Trophoblast cell (in vitro differentiated cells and primary cell): ENCODE measurements around the gene FAM83D.

Experiments used
- DNase-seq, 2 donors: peaks; one replicate each; pipeline ENCODE4 v3.0.0-alpha.2; 2016
- H2AFZ ChIP-seq: 2 replicates; pipeline ENCODE4 v1.6.1; 2013; ENCODE audit warnings: low read length, moderate library complexity, mild to moderate bottlenecking; ENCODE audit not compliant: insufficient read depth, poor library complexity
- H2AK5ac ChIP-seq: 2 replicates; pipeline ENCODE4 v1.6.1; 2013; ENCODE audit warnings: mild to moderate bottlenecking, low read length
- H2BK120ac ChIP-seq: 2 replicates; pipeline ENCODE4 v1.6.1; 2013; ENCODE audit warnings: low read length, mild to moderate bottlenecking, moderate library complexity; ENCODE audit not compliant: insufficient read depth, poor library complexity
- H2BK12ac ChIP-seq: 2 replicates; pipeline ENCODE4 v1.6.1; 2013; ENCODE audit warnings: mild to moderate bottlenecking, low read length, moderate library complexity
- H2BK5ac ChIP-seq: 2 replicates; pipeline ENCODE4 v1.6.1; 2013; ENCODE audit warnings: low read length, low read depth, moderate library complexity, mild to moderate bottlenecking; ENCODE audit not compliant: poor library complexity
- H3K14ac ChIP-seq: 2 replicates; pipeline ENCODE4 v1.6.1; 2013; ENCODE audit warnings: mild to moderate bottlenecking, low read length
- H3K18ac ChIP-seq: 2 replicates; pipeline ENCODE4 v1.6.1; 2013; ENCODE audit warnings: mild to moderate bottlenecking, low read length
- H3K23ac ChIP-seq: 2 replicates; pipeline ENCODE4 v1.6.1; 2013; ENCODE audit warnings: low read length
- H3K27ac ChIP-seq: 2 replicates; pipeline ENCODE4 v1.5.1; 2013; ENCODE audit warnings: low read depth, mild to moderate bottlenecking, inconsistent platforms, low read length, moderate library complexity
- H3K27me3 ChIP-seq: 2 replicates; pipeline ENCODE4 v1.6.1; 2013; ENCODE audit warnings: inconsistent platforms, mild to moderate bottlenecking, low read length, moderate library complexity; ENCODE audit not compliant: insufficient read depth
- H3K36me3 ChIP-seq, 2 experiments: 1 replicate in 1 of 2; 2 replicates in 1 of 2; pipeline ENCODE4 v1.6.1; 2013; ENCODE audit warnings: low read length in 2 of 2, mild to moderate bottlenecking in 2 of 2, moderate library complexity in 1 of 2; ENCODE audit not compliant: insufficient read depth in 2 of 2, control insufficient read depth in 1 of 2
- H3K4ac ChIP-seq: 2 replicates; pipeline ENCODE4 v1.6.1; 2013; ENCODE audit warnings: low read depth, mild to moderate bottlenecking, low read length, moderate library complexity
- H3K4me1 ChIP-seq, 2 experiments: 1 replicate in 1 of 2; 2 replicates in 1 of 2; pipeline ENCODE4 v1.6.1; 2013; ENCODE audit warnings: low read length in 2 of 2, mild to moderate bottlenecking in 2 of 2, moderate library complexity in 1 of 2; ENCODE audit not compliant: insufficient read depth in 2 of 2, control insufficient read depth in 1 of 2
- H3K4me2 ChIP-seq: 2 replicates; pipeline ENCODE4 v1.6.1; 2013; ENCODE audit warnings: inconsistent platforms, mild to moderate bottlenecking, low read length, moderate library complexity
- H3K4me3 ChIP-seq: 2 replicates; pipeline ENCODE4 v1.5.1; 2013; ENCODE audit warnings: mild to moderate bottlenecking, low read depth, low read length, inconsistent platforms
- H3K79me1 ChIP-seq: one replicate; pipeline ENCODE4 v1.6.1; 2013; ENCODE audit warnings: low read length
- H3K79me2 ChIP-seq: 2 replicates; pipeline ENCODE4 v1.6.1; 2013; ENCODE audit warnings: low read length, mild to moderate bottlenecking; ENCODE audit not compliant: control insufficient read depth, insufficient read depth, poor library complexity
- H3K9ac ChIP-seq: 2 replicates; pipeline ENCODE4 v1.6.1; 2013; ENCODE audit warnings: mild to moderate bottlenecking, low read length
- H3K9me3 ChIP-seq: 2 replicates; pipeline ENCODE4 v1.6.1; 2013; ENCODE audit warnings: low read depth, mild to moderate bottlenecking, control low read depth, inconsistent platforms, low read length; ENCODE audit not compliant: insufficient read depth
- H4K12ac ChIP-seq: 2 replicates; pipeline ENCODE4 v1.6.1; 2013; ENCODE audit warnings: low read depth, mild to moderate bottlenecking, low read length, moderate library complexity
- H4K8ac ChIP-seq: 2 replicates; pipeline ENCODE4 v1.6.1; 2013; ENCODE audit warnings: low read depth, mild to moderate bottlenecking, low read length, moderate library complexity
- H4K91ac ChIP-seq: one replicate; pipeline ENCODE4 v1.6.1; 2013; ENCODE audit warnings: low read depth, mild to moderate bottlenecking, low read length, moderate library complexity
- WGBS: extraction: QIAGEN DNeasy Blood & Tissue Kit; methylation state at CpG from one replicate; pipeline ENCODE4 v1.1.7; 2013; ENCODE audit warnings: missing lambda C conversion rate; ENCODE audit not compliant: insufficient read length, insufficient coverage; ENCODE audit errors: extremely low coverage; 5-methylcytosine and 5-hydroxymethylcytosine counted together

Gene FAM83D

GRCh38 chr20:38894091-38894847 is 31.9 kb upstream of the FAM83D start:
- H2BK120ac ChIP-seq: no peak overlapping the region
- no peak overlapping the region for H3K14ac ChIP-seq
- H2BK12ac ChIP-seq: no peak overlapping the region
- no peak overlapping the region for H2BK5ac ChIP-seq
- H3K18ac ChIP-seq: no peak overlapping the region
- H3K4me1 ChIP-seq: no peaks in the 10 kb centered on the region
- H3K27me3 ChIP-seq: no peaks in the 10 kb centered on the region
- no peak overlapping the region for H3K9ac ChIP-seq
- no peak overlapping the region for H4K91ac ChIP-seq
- no peak overlapping the region for H2AK5ac ChIP-seq
- H4K8ac ChIP-seq: no peak overlapping the region
- no peaks in the 10 kb centered on the region for H3K36me3 ChIP-seq
- no peaks in the 10 kb centered on the region for H3K79me2 ChIP-seq
- no CpG with 5 or more reads among the region's 30 CpGs for WGBS
- no peak overlapping the region for H3K4me2 ChIP-seq
- H3K79me1 ChIP-seq: no peaks in the 10 kb centered on the region
- no peak overlapping the region for H3K23ac ChIP-seq
- no peak overlapping the region for H3K4ac ChIP-seq
- H3K9me3 ChIP-seq: no peaks in the 10 kb centered on the region
- no peak overlapping the region for H4K12ac ChIP-seq
- H3K27ac ChIP-seq: no peak overlapping the region
- DNase-seq: no peak
- H3K4me3 ChIP-seq: no peak overlapping the region
- H2AFZ ChIP-seq: no peak overlapping the region

DNA sequence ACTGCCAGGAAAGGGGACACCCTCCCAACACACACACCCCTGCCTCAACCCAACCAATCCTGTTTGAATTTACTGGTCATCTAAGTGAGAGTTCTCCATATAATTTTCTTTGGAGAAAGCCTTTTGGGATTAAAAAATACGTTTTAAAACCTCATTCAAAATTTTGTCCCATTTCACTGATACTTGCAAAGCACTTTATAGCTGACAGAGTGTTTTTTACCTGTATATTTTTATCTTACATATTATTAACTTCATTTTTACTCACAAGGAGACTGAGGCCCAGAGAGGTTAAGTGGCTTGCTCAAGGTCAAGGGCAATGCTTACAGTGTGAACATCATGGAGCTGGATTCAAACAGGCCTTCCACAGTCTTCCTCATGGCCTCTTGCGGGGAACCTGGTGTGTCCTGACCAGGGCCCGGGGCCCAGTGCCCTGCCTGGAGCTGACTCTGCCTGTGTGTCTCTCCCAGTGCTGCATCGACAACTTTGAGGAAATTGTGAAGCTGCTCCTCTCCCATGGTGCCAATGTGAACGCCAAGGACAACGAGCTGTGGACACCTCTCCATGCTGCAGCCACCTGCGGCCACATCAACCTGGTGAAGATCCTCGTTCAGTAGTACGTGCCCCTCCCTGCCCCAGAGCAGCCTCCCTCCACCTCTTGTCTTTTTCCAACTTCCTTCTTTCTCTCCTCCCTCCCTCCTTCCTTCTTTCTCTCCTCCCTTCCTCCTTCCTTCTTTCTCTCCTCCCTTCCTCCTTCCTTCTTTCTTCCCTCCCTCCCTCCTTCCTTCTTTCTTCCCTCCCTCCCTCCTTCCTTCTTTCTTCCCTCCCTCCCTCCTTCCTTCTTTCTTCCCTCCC is 30.9 kb upstream of the FAM83D start:
- DNase-seq: no peak

DNA sequence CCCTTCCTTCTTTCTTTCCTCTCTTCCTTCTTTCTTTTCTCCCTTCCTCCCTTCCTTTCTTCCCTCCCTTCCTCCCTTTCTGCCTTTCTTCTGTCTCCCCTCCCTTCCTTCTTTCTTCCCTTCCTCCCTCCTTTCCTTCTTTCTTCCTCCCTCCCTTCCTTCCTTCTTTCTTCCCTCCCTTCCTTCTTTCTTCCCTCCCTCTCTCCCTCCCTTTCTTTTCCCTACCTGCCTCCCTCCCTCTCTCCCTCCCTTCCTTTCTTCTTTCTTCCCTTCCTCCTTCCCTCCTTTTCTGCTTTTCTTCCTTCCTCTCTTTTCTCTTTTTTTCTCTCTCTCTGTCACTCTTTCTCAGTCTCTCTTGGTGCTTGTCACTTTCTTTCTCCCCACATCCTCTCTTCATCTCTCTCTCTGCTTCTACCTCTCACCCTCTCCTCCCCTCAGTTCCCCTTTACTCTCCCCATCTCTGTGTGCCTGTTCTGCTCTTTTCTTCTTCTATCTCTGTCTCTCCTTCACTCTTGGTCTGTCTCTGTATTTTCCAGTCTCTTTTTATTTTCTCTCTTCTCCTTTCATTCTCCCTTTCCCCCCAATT is 30.1 kb upstream of the FAM83D start:
- DNase-seq: no peak
- no peak overlapping the region for H4K91ac ChIP-seq

More for the DNA sequence above, 30.9 kb upstream of the FAM83D start:
- Histone ChIP-seq H2AFZ (no peak overlapping the region), H3K4me3 (no peak overlapping the region), H3K27me3 (no peaks in the 10 kb centered on the region), H4K91ac (no peak overlapping the region), H2BK120ac (no peak overlapping the region), H2AK5ac (no peak overlapping the region), H2BK12ac (no peak overlapping the region), H3K36me3 (no peaks in the 10 kb centered on the region), H3K4me2 (no peak overlapping the region), H2BK5ac (no peak overlapping the region), H3K9ac (no peak overlapping the region), H4K12ac (no peak overlapping the region), H3K4ac (no peak overlapping the region), H3K14ac (no peak overlapping the region), H3K23ac (no peak overlapping the region), H3K27ac (no peak overlapping the region), H3K79me2 (no peaks in the 10 kb centered on the region), H3K4me1 (no peaks in the 10 kb centered on the region), H4K8ac (no peak overlapping the region), H3K18ac (no peak overlapping the region), H3K9me3 (no peaks in the 10 kb centered on the region), H3K79me1 (no peaks in the 10 kb centered on the region)
- no CpG with 5 or more reads among the region's 9 CpGs for WGBS

DNA sequence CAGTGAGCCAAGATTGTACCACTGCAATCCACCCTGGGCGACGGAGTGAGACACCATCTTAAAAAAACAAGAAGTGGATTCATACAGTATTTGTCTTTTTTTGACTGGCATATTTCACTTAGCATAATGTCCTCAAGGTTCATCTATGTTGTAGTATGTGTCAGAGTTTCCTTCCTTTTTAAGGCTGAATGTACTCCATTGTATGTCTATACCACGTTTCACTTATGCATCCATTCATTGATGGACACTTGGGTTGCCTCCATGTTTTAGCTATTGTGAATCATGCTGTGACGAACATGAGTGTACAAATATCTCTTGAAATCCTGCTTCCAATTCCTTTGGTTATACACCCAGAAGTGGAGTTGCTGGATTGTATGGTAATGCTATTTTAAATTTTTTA is 28.9 kb upstream of the FAM83D start:
- Histone ChIP-seq H3K79me1 (no peaks in the 10 kb centered on the region), H3K79me2 (no peaks in the 10 kb centered on the region), H4K91ac (no peak overlapping the region), H4K12ac (no peak overlapping the region), H3K27me3 (no peaks in the 10 kb centered on the region), H3K4me2 (no peak overlapping the region), H2BK5ac (no peak overlapping the region), H2AK5ac (no peak overlapping the region), H3K14ac (no peak overlapping the region), H2BK120ac (no peak overlapping the region), H3K27ac (no peak overlapping the region), H2AFZ (no peak overlapping the region), H3K9ac (no peak overlapping the region), H4K8ac (no peak overlapping the region), H3K4me1 (no peaks in the 10 kb centered on the region), H3K9me3 (no peaks in the 10 kb centered on the region), H3K36me3 (no peaks in the 10 kb centered on the region), H2BK12ac (no peak overlapping the region), H3K18ac (no peak overlapping the region), H3K4ac (no peak overlapping the region), H3K23ac (no peak overlapping the region), H3K4me3 (no peak overlapping the region)
- no CpG with 5 or more reads among the region's 4 CpGs for WGBS
- no peak for DNase-seq

More for the DNA sequence above, 30.1 kb upstream of the FAM83D start:
- Histone ChIP-seq H2BK12ac (no peak overlapping the region), H2BK120ac (no peak overlapping the region), H3K27me3 (no peaks in the 10 kb centered on the region), H3K4me1 (no peaks in the 10 kb centered on the region), H3K23ac (no peak overlapping the region), H2AK5ac (no peak overlapping the region), H4K12ac (no peak overlapping the region), H3K4ac (no peak overlapping the region), H2BK5ac (no peak overlapping the region), H2AFZ (no peak overlapping the region), H3K36me3 (no peaks in the 10 kb centered on the region), H3K27ac (no peak overlapping the region), H3K9me3 (no peaks in the 10 kb centered on the region), H3K9ac (no peak overlapping the region), H3K4me3 (no peak overlapping the region), H3K79me2 (no peaks in the 10 kb centered on the region), H4K8ac (no peak overlapping the region), H3K4me2 (no peak overlapping the region), H3K18ac (no peak overlapping the region), H3K79me1 (no peaks in the 10 kb centered on the region), H3K14ac (no peak overlapping the region)
